ENCODE measurements around the gene KLHL12. TPM values are rescaled to one million over a fixed set of nuclear protein-coding genes. Genes with fewer than 3 reads are reported as not detected.
"Not testable (repeated sequence)": the region's sequence is repeated elsewhere in the genome, so short reads cannot be mapped to it uniquely, and the experiment has no call there.

Gene KLHL12
- total RNA-seq, 1 donor: 29.6 TPM

GRCh38 chr1:202938287-202938925 is 11.4 kb upstream of the KLHL12 start:
- H3K4me3 ChIP-seq (ENCODE audit: low read depth, low read length): no peak overlapping the region
- no peak for DNase-seq (ENCODE audit: low read depth)
- TF ChIP-seq CTCF (IDR thresholded peaks at IDR 0.05; ENCODE audit: insufficient read depth, low read length): no peak

- not testable (repeated sequence) for DNase-seq (ENCODE audit: low read depth)
Measured at GRCh38 chr1:202936409-202936808, 9.4 kb upstream of the KLHL12 start.

GRCh38 chr1:202935844-202936243 is 8.8 kb upstream of the KLHL12 start:
- DNase-seq (ENCODE audit: low read depth): no peak
- H3K4me3 ChIP-seq (ENCODE audit: low read depth, low read length): no peak overlapping the region
- no peak for TF ChIP-seq CTCF (IDR thresholded peaks at IDR 0.05; ENCODE audit: insufficient read depth, low read length)

More at GRCh38 chr1:202936409-202936808, 9.4 kb upstream of the KLHL12 start:
- not testable (repeated sequence) for H3K4me3 ChIP-seq (ENCODE audit: low read depth, low read length)

- no peak overlapping the region for H3K4me3 ChIP-seq (ENCODE audit: low read depth, low read length)
- TF ChIP-seq CTCF (IDR thresholded peaks at IDR 0.05; ENCODE audit: insufficient read depth, low read length): no peak
- DNase-seq (ENCODE audit: low read depth): no peak
Measured at GRCh38 chr1:202934755-202935154, 7.7 kb upstream of the KLHL12 start.

- DNase-seq (ENCODE audit: low read depth): no peak
- TF ChIP-seq CTCF (IDR thresholded peaks at IDR 0.05; ENCODE audit: insufficient read depth, low read length): no peak
- no peak overlapping the region for H3K4me3 ChIP-seq (ENCODE audit: low read depth, low read length)
Measured at GRCh38 chr1:202932476-202932875, 5.4 kb upstream of the KLHL12 start.

- TF ChIP-seq CTCF (IDR thresholded peaks at IDR 0.05; ENCODE audit: insufficient read depth, low read length): no peak
Measured at GRCh38 chr1:202923533-202923932, 3.5 kb downstream of the KLHL12 start.

GRCh38 chr1:202919615-202920014 is 7.4 kb downstream of the KLHL12 start:
- TF ChIP-seq CTCF (IDR thresholded peaks at IDR 0.05; ENCODE audit: insufficient read depth, low read length): no peak
- no peak for DNase-seq (ENCODE audit: low read depth)

More at GRCh38 chr1:202923533-202923932, 3.5 kb downstream of the KLHL12 start:
- no peak overlapping the region for H3K4me3 ChIP-seq (ENCODE audit: low read depth, low read length)
- no peak for DNase-seq (ENCODE audit: low read depth)

More at GRCh38 chr1:202919615-202920014, 7.4 kb downstream of the KLHL12 start:
- no peak overlapping the region for H3K4me3 ChIP-seq (ENCODE audit: low read depth, low read length)
